ENCODE measurements around the gene MOSPD3.

MOSPD3 gene

GRCh38 chr7:100572281-100572948 is 39.9 kb upstream of the MOSPD3 start:
- no peak for DNase-seq (ENCODE audit: low read depth, low spot score)
- TF ChIP-seq CTCF (IDR thresholded peaks at IDR 0.05; ENCODE audit: low read depth, low read length): no peak
- in situ Hi-C loops (cut with HindIII; ENCODE audit: low sequenced_read_pairs): no loop called here
- no peak overlapping the region for H3K4me3 ChIP-seq (ENCODE audit: low read depth, low read length)

GRCh38 chr7:100572949-100573675 is 39.2 kb upstream of the MOSPD3 start:
- DNase-seq (ENCODE audit: low read depth, low spot score): no peak
- in situ Hi-C loops (cut with HindIII; ENCODE audit: low sequenced_read_pairs): no loop called here
- H3K4me3 ChIP-seq (ENCODE audit: low read depth, low read length): no peak overlapping the region
- no peak for TF ChIP-seq CTCF (IDR thresholded peaks at IDR 0.05; ENCODE audit: low read depth, low read length)

GRCh38 chr7:100573691-100574361 is 38.5 kb upstream of the MOSPD3 start, which contains the start of gene SAP25:
SAP25 (minus strand) TSS chr7:100573900; CDS start chr7:100573742, 158 bp downstream.
- peak; percentile 30 for TF ChIP-seq CTCF (IDR thresholded peaks at IDR 0.05; ENCODE audit: low read depth, low read length)
- DNase-seq (ENCODE audit: low read depth, low spot score): no peak
- no peak within 1 kb of the TSS for H3K4me3 ChIP-seq (ENCODE audit: low read depth, low read length)
- in situ Hi-C loops (cut with HindIII; ENCODE audit: low sequenced_read_pairs): no loop called here

- in situ Hi-C loops (cut with HindIII; ENCODE audit: low sequenced_read_pairs): no loop called here
- TF ChIP-seq CTCF (IDR thresholded peaks at IDR 0.05; ENCODE audit: low read depth, low read length): no peak
- H3K4me3 ChIP-seq (ENCODE audit: low read depth, low read length): no peak overlapping the region
- no peak for DNase-seq (ENCODE audit: low read depth, low spot score)
Observed at GRCh38 chr7:100574362-100575205, 37.8 kb upstream of the MOSPD3 start.

GRCh38 chr7:100575206-100575631 is 37.1 kb upstream of the MOSPD3 start:
- DNase-seq (ENCODE audit: low read depth, low spot score): no peak
- no peak overlapping the region for H3K4me3 ChIP-seq (ENCODE audit: low read depth, low read length)
- in situ Hi-C loops (cut with HindIII; ENCODE audit: low sequenced_read_pairs): no loop called here
- TF ChIP-seq CTCF (IDR thresholded peaks at IDR 0.05; ENCODE audit: low read depth, low read length): no peak

All from astrocyte of the spinal cord (primary cell).